ENCODE measurements around the gene LDAH.

LDAH gene

GRCh38 chr2:20682167-20682920 lies 140.6 kb downstream of the LDAH start:
- no peak for DNase-seq (ENCODE audit: low read depth, low spot score)

- no peak for DNase-seq (ENCODE audit: low read depth, low spot score)
These were observed 142.0 kb downstream of the LDAH start for GRCh38 chr2:20680744-20681375.

- no peak for DNase-seq (ENCODE audit: low read depth, low spot score)
These were observed 144.1 kb downstream of the LDAH start for GRCh38 chr2:20678780-20679179.

GRCh38 chr2:20678086-20678395 lies 144.9 kb downstream of the LDAH start:
- DNase-seq (ENCODE audit: low read depth, low spot score), result no peak

GRCh38 chr2:20677301-20678085 lies 145.4 kb downstream of the LDAH start:
- no peak for DNase-seq (ENCODE audit: low read depth, low spot score)

- DNase-seq (ENCODE audit: low read depth, low spot score), result no peak
These were observed 146.3 kb downstream of the LDAH start for GRCh38 chr2:20676353-20677215.

GRCh38 chr2:20675701-20676352 lies 147.1 kb downstream of the LDAH start:
- DNase-seq (ENCODE audit: low read depth, low spot score), result no peak

- DNase-seq (ENCODE audit: low read depth, low spot score), result no peak
These were observed 147.8 kb downstream of the LDAH start for GRCh38 chr2:20674974-20675679.

GRCh38 chr2:20674309-20674965 lies 148.5 kb downstream of the LDAH start:
- no peak for DNase-seq (ENCODE audit: low read depth, low spot score)

GRCh38 chr2:20673686-20674308 lies 149.1 kb downstream of the LDAH start:
- DNase-seq (ENCODE audit: low read depth, low spot score), result no peak

- DNase-seq (ENCODE audit: low read depth, low spot score), result no peak
These were observed 150.5 kb downstream of the LDAH start for GRCh38 chr2:20672201-20672951.

- no peak for DNase-seq (ENCODE audit: low read depth, low spot score)
These were observed 151.2 kb downstream of the LDAH start for GRCh38 chr2:20671736-20672080.

- no peak for DNase-seq (ENCODE audit: low read depth, low spot score)
These were observed 151.7 kb downstream of the LDAH start for GRCh38 chr2:20671036-20671735.

GRCh38 chr2:20670315-20671035 lies 152.4 kb downstream of the LDAH start:
- DNase-seq (ENCODE audit: low read depth, low spot score), result no peak

- DNase-seq (ENCODE audit: low read depth, low spot score), result no peak
These were observed 153.2 kb downstream of the LDAH start for GRCh38 chr2:20669562-20670314.

- no peak for DNase-seq (ENCODE audit: low read depth, low spot score)
These were observed 153.9 kb downstream of the LDAH start for GRCh38 chr2:20668871-20669475.

- no peak for DNase-seq (ENCODE audit: low read depth, low spot score)
These were observed 154.4 kb downstream of the LDAH start for GRCh38 chr2:20668451-20668850.

Data from activated CD4-positive, CD25-positive, alpha-beta regulatory T cell treated with anti-CD3 and anti-CD28 coated beads, Interleukin-2, amount 50 U/mL, for 16 hours (primary cell).